ENCODE measurements around the gene TM4SF18. TPM values are rescaled to one million over a fixed set of nuclear protein-coding genes. Genes with fewer than 3 reads are reported as not detected.
"Not testable (repeated sequence)": the region's sequence is repeated elsewhere in the genome, so short reads cannot be mapped to it uniquely, and the experiment has no call there.

TM4SF18 gene
- total RNA-seq, 1 donor from 2014 or later: 5.6 TPM

- Histone ChIP-seq H3K4me3 (ENCODE audit: insufficient read depth, low read depth, low read length) (no peak overlapping the region), H2AFZ (ENCODE audit: low read depth, low read length) (no peak overlapping the region), H3K4me2 (ENCODE audit: low read length) (peak overlapping the region; percentile 70), H3K9ac (ENCODE audit: low read length) (peak overlapping the region; percentile 74), H3K9me3 (ENCODE audit: insufficient read depth, low read depth, low read length) (no peaks in the 10 kb centered on the region), H3K79me2 (ENCODE audit: insufficient read depth, low read length) (peaks cover 10% of the 10 kb centered on the region), H3K27ac (ENCODE audit: low read depth, low read length) (peak overlapping the region; percentile 86), H3K27me3 (ENCODE audit: insufficient read depth, low read length) (no peaks in the 10 kb centered on the region), H3K4me1 (ENCODE audit: insufficient read depth, low read length) (peaks cover 52% of the 10 kb centered on the region), H3K36me3 (ENCODE audit: insufficient read depth, low read length) (no peaks in the 10 kb centered on the region), H4K20me1 (ENCODE audit: insufficient read depth, low read length) (no peaks in the 10 kb centered on the region)
- no peak for DNase-seq (ENCODE audit: low read depth)
- H3K9me3 Mint-ChIP-seq (ENCODE audit: unreplicated experiment): no peaks in the 10 kb centered on the region
- no peak for FAIRE-seq
- peaks cover 51% of the 10 kb centered on the region for H3K4me1 Mint-ChIP-seq (ENCODE audit: low read depth, unreplicated experiment)
- TF ChIP-seq CTCF (IDR thresholded peaks at IDR 0.05; ENCODE audit: insufficient read depth, low read depth, low read length): no peak
- no peak for TF ChIP-seq EZH2 (IDR thresholded peaks at IDR 0.05; ENCODE audit: insufficient read depth, low read length)
- H3K4me3 Mint-ChIP-seq (ENCODE audit: unreplicated experiment): no peak overlapping the region
- H3K36me3 Mint-ChIP-seq (ENCODE audit: low read depth, unreplicated experiment): no peaks in the 10 kb centered on the region
- H3K27ac Mint-ChIP-seq (ENCODE audit: unreplicated experiment): no peak overlapping the region
- H3K27me3 Mint-ChIP-seq (ENCODE audit: low read depth, unreplicated experiment): no peaks in the 10 kb centered on the region
Observed at GRCh38 chr3:149381173-149382100, 48.0 kb upstream of the TM4SF18 start.

- H4K20me1 ChIP-seq (ENCODE audit: insufficient read depth, low read length): not testable (repeated sequence)
Observed at GRCh38 chr3:149380220-149380619, 46.8 kb upstream of the TM4SF18 start.

GRCh38 chr3:149378478-149379309 lies 45.3 kb upstream of the TM4SF18 start:
- no peak for TF ChIP-seq EZH2 (IDR thresholded peaks at IDR 0.05; ENCODE audit: insufficient read depth, low read length)
- TF ChIP-seq CTCF (IDR thresholded peaks at IDR 0.05; ENCODE audit: insufficient read depth, low read depth, low read length): no peak
- Histone ChIP-seq H4K20me1 (ENCODE audit: insufficient read depth, low read length) (peaks cover 9% of the 10 kb centered on the region), H3K79me2 (ENCODE audit: insufficient read depth, low read length) (peaks cover 36% of the 10 kb centered on the region), H3K9ac (ENCODE audit: low read length) (peak overlapping the region; percentile 93), H2AFZ (ENCODE audit: low read depth, low read length) (no peak overlapping the region), H3K27me3 (ENCODE audit: insufficient read depth, low read length) (no peaks in the 10 kb centered on the region), H3K36me3 (ENCODE audit: insufficient read depth, low read length) (peaks cover 18% of the 10 kb centered on the region), H3K9me3 (ENCODE audit: insufficient read depth, low read depth, low read length) (no peaks in the 10 kb centered on the region), H3K27ac (ENCODE audit: low read depth, low read length) (peak overlapping the region; percentile 88), H3K4me1 (ENCODE audit: insufficient read depth, low read length) (peaks cover 44% of the 10 kb centered on the region), H3K4me2 (ENCODE audit: low read length) (peak overlapping the region; percentile 81), H3K4me3 (ENCODE audit: insufficient read depth, low read depth, low read length) (no peak overlapping the region)
- Mint-ChIP-seq H3K27me3 (ENCODE audit: low read depth, unreplicated experiment) (no peaks in the 10 kb centered on the region), H3K4me1 (ENCODE audit: low read depth, unreplicated experiment) (peaks cover 39% of the 10 kb centered on the region), H3K36me3 (ENCODE audit: low read depth, unreplicated experiment) (no peaks in the 10 kb centered on the region), H3K9me3 (ENCODE audit: unreplicated experiment) (no peaks in the 10 kb centered on the region), H3K4me3 (ENCODE audit: unreplicated experiment) (no peak overlapping the region), H3K27ac (ENCODE audit: unreplicated experiment) (peak overlapping the region; percentile 96)
- no peak for FAIRE-seq
- no peak for DNase-seq (ENCODE audit: low read depth)

More at GRCh38 chr3:149380220-149380619, 46.8 kb upstream of the TM4SF18 start:
- H3K4me1 Mint-ChIP-seq (ENCODE audit: low read depth, unreplicated experiment): peaks cover 45% of the 10 kb centered on the region
- H3K4me1 ChIP-seq (ENCODE audit: insufficient read depth, low read length): peaks cover 44% of the 10 kb centered on the region
- peaks cover 22% of the 10 kb centered on the region for H3K79me2 ChIP-seq (ENCODE audit: insufficient read depth, low read length)
- not testable (repeated sequence) for H3K27me3 ChIP-seq (ENCODE audit: insufficient read depth, low read length); H3K4me3 Mint-ChIP-seq (ENCODE audit: unreplicated experiment); H3K36me3 ChIP-seq (ENCODE audit: insufficient read depth, low read length); DNase-seq (ENCODE audit: low read depth); FAIRE-seq; H3K27me3 Mint-ChIP-seq (ENCODE audit: low read depth, unreplicated experiment); H3K4me2 ChIP-seq (ENCODE audit: low read length); H3K4me3 ChIP-seq (ENCODE audit: insufficient read depth, low read depth, low read length); H3K27ac Mint-ChIP-seq (ENCODE audit: unreplicated experiment); H3K9ac ChIP-seq (ENCODE audit: low read length); H3K9me3 ChIP-seq (ENCODE audit: insufficient read depth, low read depth, low read length); H2AFZ ChIP-seq (ENCODE audit: low read depth, low read length); H3K36me3 Mint-ChIP-seq (ENCODE audit: low read depth, unreplicated experiment); H3K27ac ChIP-seq (ENCODE audit: low read depth, low read length); H3K9me3 Mint-ChIP-seq (ENCODE audit: unreplicated experiment)
